ENCODE data around the gene OR5C1. TPM values are rescaled to one million over a fixed set of nuclear protein-coding genes. Genes with fewer than 3 reads are reported as not detected.

OR5C1 gene
- total and polyA plus RNA-seq, 9 of the 15 experiments (the other 6 are each of a cell fraction or from before 2014, with no cell fraction given): not detected

- TF ChIP-seq ELK3 (CRISPR knock-in tag; IDR thresholded peaks at IDR 0.05) (no peak), RBM25 (IDR thresholded peaks at IDR 0.05; ENCODE audit: low read depth, low read length, severe bottlenecking) (no peak), ZBTB7A (IDR thresholded peaks at IDR 0.05; ENCODE audit: borderline replicate concordance, control insufficient read depth, low read depth, low read length) (no peak), HES1 (IDR thresholded peaks at IDR 0.05; ENCODE audit: low read depth) (no peak), SNRNP70 (optimal IDR thresholded peaks at IDR 0.05; ENCODE audit: low read depth, low read length) (no peak), KDM2B (CRISPR knock-in tag; IDR thresholded peaks at IDR 0.05) (no peak)
Measured at GRCh38 chr9:122777052-122777451, 11.7 kb upstream of the OR5C1 start (continued).

- ATAC-seq: no peak
- H3K36me3 ChIP-seq (ENCODE audit: control insufficient read depth, insufficient read depth, low read length): no peaks in the 10 kb centered on the region
- H3K27me3 ChIP-seq (ENCODE audit: control insufficient read depth in 2 of 2, insufficient read depth in 2 of 2, low read length in 2 of 2): peaks cover 7 to 9% of the 10 kb centered on the region in 2 experiments; a peak in 3 of 5 replicates
- BruUV-seq (replicated peaks): no TSS peak
- no peaks in the 10 kb centered on the region for H4K20me1 ChIP-seq (replicated peaks; ENCODE audit: control insufficient read depth, insufficient read depth, low read length)
- no peak for FAIRE-seq
- H3K4me2 ChIP-seq (ENCODE audit: insufficient read depth, low read length): no peak overlapping the region
- DNase-seq (ENCODE audit: extremely low read depth in 1 of 4, low spot score in 3 of 4): no peak
- intact Hi-C loops (cut with micrococcal nuclease) (no loop called here), in situ Hi-C loops (cut with MboI) (no loop called here)
- 0% methylated on average over 3 of the region's 3 CpGs for WGBS (ENCODE audit: insufficient coverage, low coverage, missing lambda C conversion rate)
- no peaks in the 10 kb centered on the region for H3K79me2 ChIP-seq (ENCODE audit: control insufficient read depth, insufficient read depth, low read length)
- H3K9ac ChIP-seq (ENCODE audit: insufficient read depth in 1 of 2, low read depth in 2 of 2, low read length in 2 of 2): no peak overlapping the region
- POLR2A ChIA-PET: no interaction called here
- no peaks in the 10 kb centered on the region for H3K9me3 ChIP-seq (replicated peaks; ENCODE audit: control insufficient read depth, insufficient read depth, low read depth, low read length)
- H3K4me1 ChIP-seq (replicated peaks in 1 of 2; ENCODE audit: control insufficient read depth in 2 of 2, insufficient read depth in 2 of 2, low read length in 2 of 2): no peaks in the 10 kb centered on the region
- CTCF ChIA-PET (ENCODE audit: low intra/inter-chr PET ratio): no interaction called here
- no peak overlapping the region for H2AFZ ChIP-seq (ENCODE audit: low read depth, low read length)
- H3K27ac ChIP-seq (ENCODE audit: extremely low read depth, low read depth, low read length): no peak overlapping the region
- no peak overlapping the region for H3K4me3 ChIP-seq
- H3K9me1 ChIP-seq (ENCODE audit: control insufficient read depth, insufficient read depth, low read length): peaks cover 3% of the 10 kb centered on the region
- TF ChIP-seq TAF1 (IDR thresholded peaks at IDR 0.05; ENCODE audit: control insufficient read depth, extremely low read depth, insufficient read depth, low read length, severe bottlenecking) (no peak), CBX8 (IDR thresholded peaks at IDR 0.05; ENCODE audit: borderline replicate concordance, extremely low read depth, low read depth, low read length, poor library complexity, severe bottlenecking) (no peak), ZNF584 (CRISPR knock-in tag; IDR thresholded peaks at IDR 0.05; ENCODE audit: low read depth) (no peak), RBM34 (IDR thresholded peaks at IDR 0.05; ENCODE audit: borderline replicate concordance, insufficient read depth, low read length) (no peak), MYNN (IDR thresholded peaks at IDR 0.05) (no peak), MYNN (CRISPR knock-in tag; IDR thresholded peaks at IDR 0.05) (no peak), NELFE (IDR thresholded peaks at IDR 0.05; ENCODE audit: insufficient read depth, insufficient read length) (no peak), PURB (CRISPR knock-in tag; IDR thresholded peaks at IDR 0.05; ENCODE audit: low read depth) (no peak), BRF1 (IDR thresholded peaks at IDR 0.05; ENCODE audit: borderline replicate concordance, extremely low read depth, insufficient read length) (no peak), BRD9 (IDR thresholded peaks at IDR 0.05; ENCODE audit: low read depth, partially characterized antibody) (no peak), NONO (IDR thresholded peaks at IDR 0.05; ENCODE audit: low read depth in 2 of 2, low read length in 1 of 2) (no peak), DLX4 (CRISPR knock-in tag; IDR thresholded peaks at IDR 0.05) (no peak), RBM15 (IDR thresholded peaks at IDR 0.05; ENCODE audit: insufficient read depth, low read length) (no peak)
Measured at GRCh38 chr9:122777935-122778627, 10.7 kb upstream of the OR5C1 start.

Data from K562 (cell line).